NCI-H748 (cell line): ENCODE measurements around the gene CHRND.
"Not testable (repeated sequence)": the region's sequence is repeated elsewhere in the genome, so short reads cannot be mapped to it uniquely, and the experiment has no call there.

Experiments
- DNase-seq: peaks from one replicate; lab custom pipeline; 2025; ENCODE audit not compliant: unreplicated experiment; lab: John Stamatoyannopoulos, UW

Gene CHRND

DNA sequence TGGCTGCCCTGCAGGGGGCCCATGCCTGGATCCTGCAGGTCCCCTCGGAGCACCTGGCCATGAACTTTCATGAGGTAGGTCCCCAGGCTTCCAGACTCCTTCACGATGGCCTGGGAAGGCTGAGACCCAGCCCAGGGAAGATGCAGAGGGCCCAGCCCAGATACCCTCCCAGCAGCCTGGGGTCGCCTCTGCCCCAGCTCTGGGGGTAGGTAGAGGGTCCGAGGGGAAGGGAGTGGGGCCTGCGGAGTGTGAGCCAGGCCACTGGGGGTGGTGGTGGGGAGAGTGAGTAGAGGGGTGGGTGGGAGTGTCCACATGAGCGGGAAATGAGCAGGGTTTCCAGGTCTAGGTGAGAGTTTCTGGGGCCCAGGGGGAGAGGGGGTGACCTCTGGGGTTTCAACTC lies 1.2 kb upstream of the CHRND start:
- DNase-seq: no peak

GRCh38 chr2:232525199-232525598 lies 761 bp upstream of the CHRND start:
- DNase-seq: no peak

DNA sequence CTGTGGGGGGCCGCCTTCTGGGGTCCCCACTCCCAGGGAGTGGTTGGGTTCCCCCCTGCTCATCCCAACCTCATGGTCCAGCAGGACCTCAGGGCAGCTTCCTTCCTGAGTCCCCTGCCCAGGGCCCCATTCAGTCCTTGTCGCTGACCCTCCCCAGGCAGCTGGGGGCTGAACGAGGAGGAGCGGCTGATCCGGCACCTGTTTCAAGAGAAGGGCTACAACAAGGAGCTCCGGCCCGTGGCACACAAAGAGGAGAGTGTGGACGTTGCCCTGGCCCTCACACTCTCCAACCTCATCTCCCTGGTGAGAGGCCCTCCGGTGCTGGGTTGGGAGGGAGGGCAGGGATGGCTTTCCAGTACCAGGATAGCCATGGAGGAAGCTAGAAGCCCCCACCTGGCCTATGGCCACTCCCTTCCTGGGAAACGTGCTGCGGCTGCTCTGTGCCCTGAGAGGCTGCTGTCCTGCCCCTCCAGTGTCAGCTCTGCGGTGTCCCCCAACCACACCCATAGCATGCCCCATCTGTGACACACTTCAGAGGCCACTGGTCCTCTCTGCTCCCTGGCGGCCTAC lies 497 bp downstream of the CHRND start:
- no peak for DNase-seq

DNA sequence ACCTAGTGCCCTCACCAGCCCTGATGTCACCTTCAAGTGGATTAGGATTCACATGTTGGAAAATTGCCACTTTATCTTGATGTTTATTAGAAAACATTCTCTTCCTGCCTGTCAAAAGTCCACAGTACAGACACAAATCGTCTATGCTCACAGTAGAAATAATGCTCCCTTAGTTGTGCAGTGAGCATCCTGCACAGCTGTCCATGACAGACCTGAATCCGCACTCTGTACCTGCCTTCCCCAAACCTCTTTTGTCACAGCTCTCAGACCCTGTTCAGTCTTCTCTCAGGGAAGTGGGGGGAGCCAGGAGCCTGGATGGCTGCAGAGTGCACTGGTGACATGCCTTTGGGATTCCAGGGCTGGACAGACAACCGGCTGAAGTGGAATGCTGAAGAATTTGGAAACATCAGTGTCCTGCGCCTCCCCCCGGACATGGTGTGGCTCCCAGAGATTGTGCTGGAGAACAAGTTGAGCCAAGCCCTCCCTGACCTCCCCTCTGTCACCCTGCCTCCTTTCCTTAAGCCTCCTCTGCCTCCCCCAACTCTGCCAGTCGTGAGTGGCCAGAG lies 2.0 kb downstream of the CHRND start:
- DNase-seq: no peak

GRCh38 chr2:232528746-232529460 lies 2.9 kb downstream of the CHRND start:
- DNase-seq: no peak

DNA sequence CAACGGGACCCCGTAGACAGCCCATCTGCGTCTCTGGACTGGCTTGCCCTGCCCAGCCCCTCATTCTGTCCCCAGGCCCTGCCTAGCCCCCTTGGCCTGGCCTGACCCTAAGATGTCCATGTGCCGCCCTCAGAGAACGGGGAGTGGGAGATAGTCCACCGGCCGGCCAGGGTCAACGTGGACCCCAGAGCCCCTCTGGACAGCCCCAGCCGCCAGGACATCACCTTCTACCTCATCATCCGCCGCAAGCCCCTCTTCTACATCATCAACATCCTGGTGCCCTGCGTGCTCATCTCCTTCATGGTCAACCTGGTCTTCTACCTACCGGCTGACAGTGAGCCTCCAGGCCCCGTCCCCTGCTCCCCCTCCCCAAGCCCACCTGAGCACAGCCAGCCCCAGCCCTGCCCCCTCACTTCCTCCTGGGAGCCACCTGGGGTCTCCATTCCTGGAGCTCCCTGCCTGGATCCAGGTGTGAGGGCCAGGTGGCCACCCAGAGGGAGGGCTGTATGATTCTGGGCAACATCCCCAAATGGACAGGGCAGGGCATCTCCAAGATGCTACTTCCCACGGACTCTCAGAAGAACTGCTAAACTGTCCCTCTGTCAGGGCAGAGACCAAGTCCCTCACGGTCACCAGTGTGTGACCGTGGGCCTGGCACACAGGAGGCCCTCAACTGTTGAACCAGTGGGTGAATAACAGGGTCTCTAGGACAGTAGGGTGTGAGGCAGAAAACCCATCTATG lies 4.0 kb downstream of the CHRND start:
- DNase-seq: no peak

DNA sequence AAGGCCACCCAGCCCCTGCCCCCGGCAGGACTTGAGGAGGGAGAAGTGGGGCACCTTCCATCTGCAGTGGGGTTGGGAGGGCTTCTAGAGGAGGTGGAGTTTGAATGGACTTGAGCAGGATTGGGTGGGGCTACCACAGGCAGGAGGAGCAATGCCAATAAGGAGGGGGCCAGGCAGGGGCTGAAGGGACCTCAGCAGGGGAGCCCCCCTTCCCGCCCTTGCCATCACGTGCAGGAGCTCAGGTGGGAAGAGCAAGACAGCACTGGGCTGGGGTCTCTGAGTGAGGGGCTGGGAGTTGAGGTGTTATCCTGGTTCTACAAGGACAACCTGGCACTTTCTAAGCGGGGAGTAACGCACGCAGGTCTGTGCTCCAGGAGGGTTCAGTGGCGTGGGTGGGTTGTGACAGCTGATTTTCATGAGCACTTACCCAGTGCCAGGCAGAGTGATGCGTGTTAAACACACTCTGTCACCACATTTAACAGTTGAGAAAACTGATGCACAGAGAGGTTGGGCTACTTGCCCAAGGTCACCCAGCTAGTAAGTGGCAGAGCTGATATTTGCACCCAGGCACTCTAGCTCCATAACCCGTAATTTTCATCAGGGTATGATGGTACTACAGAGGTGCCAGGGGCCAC lies 4.8 kb downstream of the CHRND start:
- DNase-seq: no peak

GRCh38 chr2:232532419-232532818 lies 6.5 kb downstream of the CHRND start:
- DNase-seq: no peak

DNA sequence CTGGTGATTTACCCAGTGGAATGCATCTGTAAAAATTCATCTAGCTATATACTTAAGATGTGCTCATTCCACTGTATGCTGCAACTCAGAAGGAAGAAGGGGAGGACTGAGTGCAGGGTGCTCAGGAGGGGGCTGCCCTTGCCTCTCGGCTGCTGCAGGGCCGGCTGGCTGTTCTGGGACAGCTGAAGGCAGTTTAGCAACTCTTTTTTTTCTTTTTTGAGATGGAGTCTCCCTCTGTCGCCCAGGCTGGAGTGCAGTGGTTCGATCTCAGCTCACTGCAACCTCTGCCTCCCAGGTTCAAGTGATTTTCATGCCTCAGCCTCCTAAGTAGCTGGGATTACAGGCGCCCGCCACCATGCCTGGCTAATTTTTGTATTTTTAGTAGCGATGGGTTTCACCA lies 6.9 kb downstream of the CHRND start:
- DNase-seq: not testable (repeated sequence)

GRCh38 chr2:232533944-232534710 lies 8.2 kb downstream of the CHRND start:
- DNase-seq: no peak

GRCh38 chr2:232534940-232535651 lies 9.1 kb downstream of the CHRND start:
- no peak for DNase-seq

- no peak for DNase-seq
Measured at GRCh38 chr2:232535761-232536530, 10.0 kb downstream of the CHRND start.

DNA sequence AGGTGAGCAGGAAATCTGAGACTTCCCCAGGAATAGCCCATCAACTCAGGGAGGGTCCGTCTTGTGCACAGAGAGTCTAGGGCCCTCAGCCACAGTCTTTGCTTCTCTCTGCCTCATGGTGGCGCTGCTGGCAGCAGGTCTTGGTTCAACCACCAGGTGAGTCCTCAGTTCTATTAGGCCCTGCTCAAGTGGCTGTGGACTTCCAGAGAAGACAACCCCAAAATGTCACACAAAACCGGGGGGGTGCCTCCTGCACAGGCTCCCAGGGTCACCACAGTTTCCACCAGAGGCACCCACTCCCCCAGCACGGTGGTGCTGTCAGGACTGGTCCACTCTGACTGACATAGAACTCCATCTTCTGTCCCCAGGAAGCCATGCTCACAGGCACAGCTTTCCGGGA lies 11.1 kb downstream of the CHRND start:
- DNase-seq: peak; percentile 54

DNA sequence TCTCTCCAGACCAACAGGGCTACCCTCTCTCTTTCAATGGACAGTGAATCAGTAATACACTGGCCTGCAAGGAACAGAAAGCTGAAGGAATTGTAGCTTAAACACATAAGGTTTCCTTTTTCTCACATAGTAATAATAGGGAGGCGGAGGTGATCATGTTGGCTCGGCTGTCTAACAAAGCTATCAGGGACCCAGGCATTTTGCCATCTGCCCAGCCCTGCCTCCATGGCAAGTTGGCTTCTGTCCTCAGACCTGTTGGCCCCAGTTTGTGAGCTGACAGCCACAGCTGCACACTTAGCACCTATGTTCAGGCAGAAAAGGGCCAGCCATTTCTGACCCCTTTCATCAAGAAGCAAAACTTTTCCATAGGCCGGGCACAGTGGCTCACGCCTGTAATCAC lies 11.5 kb downstream of the CHRND start:
- DNase-seq: no peak

GRCh38 chr2:232538671-232539070 lies 12.7 kb downstream of the CHRND start:
- DNase-seq: no peak

DNA sequence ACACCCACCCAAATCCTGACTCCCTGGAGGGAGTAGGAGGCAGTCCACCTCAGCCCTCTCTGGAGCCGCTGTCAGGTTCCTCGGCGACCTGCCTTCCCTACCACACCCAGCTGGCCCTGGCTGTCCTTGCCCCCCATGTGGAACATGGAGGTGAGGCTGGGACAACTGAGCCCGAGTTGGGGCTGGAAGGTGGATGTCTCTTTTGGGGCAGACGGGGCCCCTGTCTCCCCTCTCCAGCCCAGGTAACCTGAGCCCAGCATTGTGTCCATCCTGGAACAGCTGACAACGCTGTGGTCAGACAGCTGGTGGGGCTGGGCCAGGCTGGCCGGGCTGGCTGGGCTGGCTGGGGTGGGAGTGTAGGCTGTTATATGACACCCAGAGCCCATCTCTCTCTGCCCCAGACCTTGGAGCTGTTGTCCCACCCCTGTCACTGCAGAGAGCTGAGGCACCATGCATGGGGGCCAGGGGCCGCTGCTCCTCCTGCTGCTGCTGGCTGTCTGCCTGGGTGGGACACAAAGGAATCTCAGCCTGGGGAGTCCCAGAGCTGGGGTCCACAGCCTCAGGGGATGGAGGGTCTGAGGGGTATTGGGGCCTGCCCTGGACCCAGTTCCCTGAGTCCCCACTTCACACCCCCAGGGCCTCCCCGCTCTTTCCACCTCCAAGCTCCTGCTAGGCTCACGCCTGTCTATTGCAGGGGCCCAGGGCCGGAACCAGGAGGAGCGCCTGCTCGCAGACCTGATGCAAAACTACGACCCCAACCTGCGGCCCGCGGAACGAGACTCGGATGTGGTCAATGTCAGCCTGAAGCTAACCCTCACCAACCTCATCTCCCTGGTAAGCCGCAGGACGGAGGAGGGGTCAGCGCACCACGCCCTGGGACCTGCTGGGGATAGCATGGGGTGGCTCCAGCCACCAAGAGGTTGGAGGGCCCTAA lies 13.6 kb downstream of the CHRND start, which contains the start of gene CHRNG:
Gene CHRNG, plus strand, starts transcription at position 395 of the 934 bp plus-strand sequence. Its CDS starts 56 bp downstream, at position 451.
- DNase-seq: no peak

DNA sequence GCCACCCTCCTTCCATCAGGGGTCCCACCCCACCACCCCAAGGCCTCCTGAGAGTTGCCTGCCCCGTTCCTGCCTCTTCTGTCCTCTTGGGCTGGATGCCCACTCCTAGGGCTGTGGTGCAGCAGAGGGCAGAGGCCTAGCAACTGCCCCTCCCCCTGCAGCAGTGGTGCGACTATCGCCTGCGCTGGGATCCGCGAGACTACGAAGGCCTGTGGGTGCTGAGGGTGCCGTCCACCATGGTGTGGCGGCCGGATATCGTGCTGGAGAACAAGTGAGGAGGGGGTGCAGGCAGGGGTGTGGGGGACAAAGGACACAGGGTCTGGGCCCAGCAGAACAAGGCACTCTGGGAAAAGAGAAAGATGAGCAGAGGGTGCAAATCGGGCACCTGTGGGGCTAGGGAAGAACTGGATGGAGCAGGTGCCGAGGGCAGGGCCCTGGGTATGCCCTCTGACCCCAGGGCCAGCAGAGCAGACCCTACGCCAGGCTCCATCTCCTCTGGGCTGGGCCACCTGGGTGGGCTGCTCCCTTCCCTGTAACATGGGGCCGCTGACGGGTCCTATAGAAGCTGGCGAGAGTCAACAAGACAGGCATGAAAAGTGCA lies 14.6 kb downstream of the CHRND start:
- DNase-seq: no peak
